ENCODE data around the gene HEG1.
A peak's percentile ranks its signal among the peaks of the same experiment; 100 is the strongest.
"Not testable (repeated sequence)": the region's sequence is repeated elsewhere in the genome, so short reads cannot be mapped to it uniquely, and the experiment has no call there.

The HEG1 gene, protein sequence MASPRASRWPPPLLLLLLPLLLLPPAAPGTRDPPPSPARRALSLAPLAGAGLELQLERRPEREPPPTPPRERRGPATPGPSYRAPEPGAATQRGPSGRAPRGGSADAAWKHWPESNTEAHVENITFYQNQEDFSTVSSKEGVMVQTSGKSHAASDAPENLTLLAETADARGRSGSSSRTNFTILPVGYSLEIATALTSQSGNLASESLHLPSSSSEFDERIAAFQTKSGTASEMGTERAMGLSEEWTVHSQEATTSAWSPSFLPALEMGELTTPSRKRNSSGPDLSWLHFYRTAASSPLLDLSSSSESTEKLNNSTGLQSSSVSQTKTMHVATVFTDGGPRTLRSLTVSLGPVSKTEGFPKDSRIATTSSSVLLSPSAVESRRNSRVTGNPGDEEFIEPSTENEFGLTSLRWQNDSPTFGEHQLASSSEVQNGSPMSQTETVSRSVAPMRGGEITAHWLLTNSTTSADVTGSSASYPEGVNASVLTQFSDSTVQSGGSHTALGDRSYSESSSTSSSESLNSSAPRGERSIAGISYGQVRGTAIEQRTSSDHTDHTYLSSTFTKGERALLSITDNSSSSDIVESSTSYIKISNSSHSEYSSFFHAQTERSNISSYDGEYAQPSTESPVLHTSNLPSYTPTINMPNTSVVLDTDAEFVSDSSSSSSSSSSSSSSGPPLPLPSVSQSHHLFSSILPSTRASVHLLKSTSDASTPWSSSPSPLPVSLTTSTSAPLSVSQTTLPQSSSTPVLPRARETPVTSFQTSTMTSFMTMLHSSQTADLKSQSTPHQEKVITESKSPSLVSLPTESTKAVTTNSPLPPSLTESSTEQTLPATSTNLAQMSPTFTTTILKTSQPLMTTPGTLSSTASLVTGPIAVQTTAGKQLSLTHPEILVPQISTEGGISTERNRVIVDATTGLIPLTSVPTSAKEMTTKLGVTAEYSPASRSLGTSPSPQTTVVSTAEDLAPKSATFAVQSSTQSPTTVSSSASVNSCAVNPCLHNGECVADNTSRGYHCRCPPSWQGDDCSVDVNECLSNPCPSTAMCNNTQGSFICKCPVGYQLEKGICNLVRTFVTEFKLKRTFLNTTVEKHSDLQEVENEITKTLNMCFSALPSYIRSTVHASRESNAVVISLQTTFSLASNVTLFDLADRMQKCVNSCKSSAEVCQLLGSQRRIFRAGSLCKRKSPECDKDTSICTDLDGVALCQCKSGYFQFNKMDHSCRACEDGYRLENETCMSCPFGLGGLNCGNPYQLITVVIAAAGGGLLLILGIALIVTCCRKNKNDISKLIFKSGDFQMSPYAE (N-terminal part only)

GRCh38 chr3:125055913-125056745, at the start of gene HEG1:
Gene HEG1 (minus strand): TSS chr3:125055997. CDS start chr3:125055890, 107 bp downstream.
- DNase-seq (ENCODE audit: low spot score) = peak; percentile 5

- no peak for DNase-seq (ENCODE audit: low spot score)
Observed at GRCh38 chr3:125105116-125105515, 49.3 kb upstream of the HEG1 start.

DNA sequence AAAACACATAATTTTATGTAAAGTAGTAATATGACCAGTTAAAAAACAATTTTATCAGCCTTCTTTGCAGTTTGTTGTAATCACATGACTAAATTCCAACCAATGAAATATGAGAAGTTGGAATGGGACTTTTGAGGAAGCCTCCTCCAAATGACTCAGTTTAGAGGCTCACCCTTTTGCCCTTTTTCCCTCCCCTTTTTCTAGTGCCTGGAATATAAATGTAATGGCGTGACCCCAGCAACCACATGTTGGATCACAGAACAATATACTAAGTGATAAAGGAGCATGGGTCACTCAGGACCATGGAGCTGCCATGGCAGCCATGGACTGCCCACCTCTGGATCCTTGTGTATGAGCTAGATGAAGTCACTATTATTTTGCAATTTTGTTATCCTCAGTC, 48.8 kb upstream of the HEG1 start:
- no peak for DNase-seq (ENCODE audit: low spot score)

DNA sequence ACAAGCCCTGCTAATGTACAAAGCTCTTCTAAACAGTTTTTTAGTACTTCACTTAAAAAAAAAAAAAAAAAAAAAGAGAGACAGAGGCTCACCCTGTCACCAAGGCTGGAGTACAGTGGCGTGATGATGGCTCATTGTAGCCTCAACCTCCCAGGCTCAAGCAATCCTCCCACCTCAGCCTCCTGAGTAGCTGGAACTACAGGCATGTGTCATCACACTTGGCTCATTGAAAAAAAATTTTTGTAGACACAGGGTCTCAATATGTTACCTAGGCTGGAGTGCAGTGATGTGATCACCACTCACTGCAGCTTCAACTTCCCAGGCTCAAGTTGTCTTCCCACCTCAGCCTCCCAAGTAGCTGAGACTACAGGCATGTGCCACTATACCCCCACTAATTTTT, 47.6 kb upstream of the HEG1 start:
- no peak for DNase-seq (ENCODE audit: low spot score)

- no peak for DNase-seq (ENCODE audit: low spot score)
Observed at GRCh38 chr3:125102470-125102869, 46.7 kb upstream of the HEG1 start.

- DNase-seq (ENCODE audit: low spot score) = no peak
Observed at GRCh38 chr3:125098611-125099291, 43.0 kb upstream of the HEG1 start.

GRCh38 chr3:125090649-125091048, 34.9 kb upstream of the HEG1 start:
- no peak for DNase-seq (ENCODE audit: low spot score)

- no peak for DNase-seq (ENCODE audit: low spot score)
Observed at GRCh38 chr3:125087768-125088391, 32.1 kb upstream of the HEG1 start.

DNA sequence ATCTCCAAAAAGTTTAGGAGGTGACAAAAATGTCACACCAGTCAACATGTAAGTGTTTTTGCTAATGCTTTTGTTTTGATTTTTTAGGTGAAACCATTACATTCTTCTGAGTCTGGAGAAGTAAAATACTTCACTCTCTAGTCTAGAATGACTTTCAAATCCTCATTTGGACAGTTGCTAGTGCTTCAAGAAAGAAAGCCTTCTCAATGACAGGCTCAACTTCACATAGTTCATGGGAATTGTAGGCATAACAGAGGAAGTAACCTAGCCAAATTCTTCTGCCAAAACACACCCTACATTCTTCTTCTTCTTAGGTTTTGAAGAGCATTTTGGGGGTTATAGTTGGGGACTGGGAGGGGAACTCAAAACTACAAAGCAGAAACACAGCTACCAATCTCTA, 29.4 kb upstream of the HEG1 start:
- DNase-seq (ENCODE audit: low spot score) = no peak

DNA sequence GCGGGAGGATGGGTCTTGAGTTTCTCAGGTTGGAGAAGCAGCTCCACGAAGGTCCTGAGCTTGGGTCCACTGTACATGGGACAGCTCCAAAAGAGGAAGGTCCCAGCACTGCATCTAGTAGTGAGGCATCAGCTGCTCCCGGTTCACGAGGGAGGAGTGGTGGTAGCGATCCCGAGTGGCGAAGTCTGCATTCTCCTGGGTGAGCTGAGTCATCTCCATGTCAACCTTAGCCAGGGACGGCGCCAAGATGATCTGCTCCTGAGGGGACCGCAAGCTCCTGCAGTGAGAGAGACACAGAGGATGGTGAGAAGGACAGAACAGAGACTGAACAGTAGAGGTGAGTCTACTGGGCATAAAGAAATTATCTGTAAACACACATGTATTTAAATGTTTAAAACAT, 28.0 kb upstream of the HEG1 start:
- DNase-seq (ENCODE audit: low spot score) = no peak

DNA sequence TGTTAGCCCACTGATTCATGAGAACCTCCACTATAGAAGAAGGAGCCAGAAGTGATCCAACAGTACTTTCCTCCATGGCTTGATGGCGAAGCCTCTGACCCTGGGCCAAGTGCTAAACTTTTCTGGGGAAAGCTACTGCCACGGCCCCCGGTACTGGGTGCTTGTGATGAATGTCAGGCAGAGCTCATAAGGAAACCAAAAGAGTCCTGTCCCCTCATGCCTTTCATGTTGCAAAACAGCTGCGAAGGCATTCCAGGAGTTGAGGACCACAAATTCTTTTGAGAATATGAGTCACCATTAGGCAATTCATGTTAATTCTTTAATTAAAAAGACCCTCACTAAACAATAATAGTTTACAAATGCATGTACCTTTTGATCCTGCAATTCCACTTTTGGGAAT, 26.5 kb upstream of the HEG1 start:
- DNase-seq (ENCODE audit: low spot score) = not testable (repeated sequence)

GRCh38 chr3:125080077-125080476, 24.3 kb upstream of the HEG1 start:
- DNase-seq (ENCODE audit: low spot score) = no peak

- DNase-seq (ENCODE audit: low spot score) = no peak
Observed at GRCh38 chr3:125079675-125080045, 23.9 kb upstream of the HEG1 start.

GRCh38 chr3:125078951-125079674, 23.3 kb upstream of the HEG1 start:
- no peak for DNase-seq (ENCODE audit: low spot score)

- DNase-seq (ENCODE audit: low spot score) = no peak
Observed at GRCh38 chr3:125077864-125078263, 22.1 kb upstream of the HEG1 start.

GRCh38 chr3:125076464-125076863, 20.7 kb upstream of the HEG1 start:
- no peak for DNase-seq (ENCODE audit: low spot score)

DNA sequence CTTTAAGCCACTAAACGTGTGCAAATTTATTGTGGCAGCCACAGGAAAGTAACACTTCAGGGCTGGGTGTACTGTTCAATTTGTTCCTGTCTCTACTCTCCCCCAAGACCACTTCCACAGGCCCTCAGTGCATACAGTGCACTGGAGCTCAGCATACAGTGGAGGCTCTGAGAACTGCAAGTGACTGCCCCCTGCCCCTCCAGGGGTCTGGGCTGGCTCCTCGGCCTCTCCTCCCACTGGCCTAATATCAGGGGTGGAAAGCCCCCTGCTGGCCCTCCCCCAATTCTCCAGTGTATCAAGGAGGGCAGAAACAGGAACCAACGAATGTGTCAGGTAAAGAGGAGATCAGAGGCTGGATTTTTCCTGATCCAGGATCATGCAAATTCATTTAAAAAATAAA, 19.9 kb upstream of the HEG1 start:
- no peak for DNase-seq (ENCODE audit: low spot score)

- DNase-seq (ENCODE audit: low spot score) = no peak
Observed at GRCh38 chr3:125073390-125073905, 17.7 kb upstream of the HEG1 start.

DNA sequence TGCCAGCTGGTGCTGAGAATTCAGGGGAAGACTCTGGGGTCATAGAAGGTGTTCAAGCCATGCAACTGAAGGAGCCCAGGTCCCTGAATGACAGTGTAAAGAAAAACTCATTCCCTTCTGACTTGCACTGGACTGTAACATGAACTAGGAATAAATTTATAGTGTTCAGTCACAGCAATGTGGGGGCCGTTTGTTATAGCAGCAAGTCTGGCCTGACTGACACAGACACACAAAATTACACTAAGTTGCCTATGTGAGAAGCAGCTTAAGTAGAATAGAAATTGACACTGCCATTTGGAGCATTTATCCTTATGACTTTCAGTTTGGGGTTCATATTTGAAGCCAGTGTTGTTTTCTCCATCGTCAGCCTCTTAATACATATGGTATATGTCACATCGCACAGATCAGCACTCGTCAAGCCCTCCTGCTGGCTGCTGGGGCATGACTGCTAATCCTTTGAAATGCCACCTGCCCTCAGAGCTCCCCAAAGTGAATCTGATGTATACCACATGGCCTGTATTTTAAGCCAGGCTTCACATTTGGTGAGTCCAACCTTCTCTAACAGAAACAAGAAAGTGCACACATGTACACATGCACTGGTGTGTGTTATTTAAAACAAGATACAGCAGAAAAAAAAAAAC, 17.1 kb upstream of the HEG1 start:
- DNase-seq (ENCODE audit: low spot score) = no peak
